Ascending aorta (tissue), 2 donors: ENCODE measurements around the gene MFSD11. TPM values are rescaled to one million over a fixed set of nuclear protein-coding genes. Genes with fewer than 3 reads are reported as not detected.
"Not testable (repeated sequence)": the region's sequence is repeated elsewhere in the genome, so short reads cannot be mapped to it uniquely, and the experiment has no call there.

ENCODE experiments used
- DNase-seq, 2 donors: peaks; one replicate each; pipeline ENCODE4 v3.0.0-alpha.2; 2019; ENCODE audit warnings: low spot score in 2 of 2
- H3K27ac ChIP-seq, 2 donors: fragments of 200-600 bp; sonication (generic); one replicate each; pipeline ENCODE4 v1.5.1; 2016 to 2017; ENCODE audit warnings: mild to moderate bottlenecking in 1 of 2
- H3K27me3 ChIP-seq: fragments of 200-600 bp; sonication (generic); one replicate; pipeline ENCODE4 v1.5.1; 2017
- H3K36me3 ChIP-seq, 2 donors: fragments of 200-600 bp; sonication (generic); one replicate each; pipeline ENCODE4 v1.5.1; 2016
- H3K4me1 ChIP-seq, 2 donors: fragments of 200-600 bp; sonication (generic); one replicate each; pipeline ENCODE4 v1.5.1; 2016 to 2017; ENCODE audit warnings: mild to moderate bottlenecking in 1 of 2
- H3K4me3 ChIP-seq, 2 donors: fragments of 200-600 bp; sonication (generic); one replicate each; pipeline ENCODE4 v1.5.1; 2016 to 2017; ENCODE audit warnings: mild to moderate bottlenecking in 1 of 2
- H3K9me3 ChIP-seq, 2 donors: fragments of 200-600 bp; sonication (generic); one replicate each; pipeline ENCODE4 v1.5.1; 2016
- intact Hi-C: fragments of 100-400 bp; cut with DNase I; formaldehyde crosslinking; loops from one replicate; pipeline ENCODE4 v1.15.1; 2023
- total RNA-seq: library from RNA; depleted of rRNA; stranded (reverse); fragments of >200 nt; gene quantifications from one replicate; pipeline ENCODE4 v1.1.0, GENCODE V29; 2016
- TF ChIP-seq, protein P1 (sequence below), 3 experiments: fragments of 200-600 bp in 2 of 3; fragments of 450-650 bp in 1 of 3; sonication (generic) in 2 of 3; IDR thresholded peaks; one replicate each; pipeline ENCODE4 v1.5.1; 2016 to 2019; ENCODE audit warnings: antibody characterized with exemption in 3 of 3, mild to moderate bottlenecking in 1 of 3, moderate library complexity in 1 of 3

The MFSD11 gene
- total RNA-seq, 1 donor from 2014 or later: 13.4 TPM

DNA sequence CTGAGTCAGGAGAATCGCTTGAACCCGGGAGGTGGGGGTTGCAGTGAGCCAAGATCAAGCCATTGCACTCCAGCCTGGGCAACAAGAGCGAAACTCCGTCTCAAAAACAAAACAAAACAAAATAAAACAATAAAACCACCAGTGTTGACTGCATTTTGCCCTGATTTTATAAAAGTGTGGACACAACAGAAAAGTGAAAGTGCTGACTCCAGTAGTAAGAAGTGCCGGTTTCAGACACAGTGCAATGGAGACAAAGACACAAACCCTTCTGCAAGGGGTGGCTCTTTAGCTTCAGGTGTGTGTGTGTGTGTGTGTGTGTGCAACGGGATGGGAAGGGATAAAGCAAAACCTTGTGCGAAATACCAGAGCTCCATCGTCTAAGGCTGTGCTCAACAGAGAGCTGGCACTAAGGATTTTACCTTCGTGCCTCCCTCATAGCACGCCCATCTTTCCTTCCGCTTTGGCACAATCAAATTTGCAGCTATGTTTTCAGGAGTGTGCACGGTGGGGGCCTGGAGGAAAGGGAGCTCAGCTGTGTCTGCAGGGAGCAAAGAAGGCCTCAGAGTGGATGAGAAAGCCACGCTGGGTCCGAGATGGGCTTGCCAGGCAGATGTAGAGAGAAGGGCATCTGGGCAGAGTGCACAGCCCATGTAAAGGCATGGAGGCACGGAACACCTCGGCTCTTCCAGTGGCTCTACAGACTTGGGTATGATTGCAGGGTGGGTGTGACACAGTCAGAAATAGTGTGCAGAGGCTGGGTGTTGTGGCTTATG is 42.7 kb upstream of the MFSD11 start:
- peak overlapping the region; percentile 90 to 93 for H3K27ac ChIP-seq
- no peak overlapping the region for H3K4me3 ChIP-seq
- DNase-seq: no peak
- H3K4me1 ChIP-seq: peaks cover 20 to 72% of the 10 kb centered on the region in 2 donors
- no peaks in the 10 kb centered on the region for H3K9me3 ChIP-seq
- no peaks in the 10 kb centered on the region for H3K27me3 ChIP-seq
- intact Hi-C loops: no loop called here
- TF ChIP-seq, protein P1, sequence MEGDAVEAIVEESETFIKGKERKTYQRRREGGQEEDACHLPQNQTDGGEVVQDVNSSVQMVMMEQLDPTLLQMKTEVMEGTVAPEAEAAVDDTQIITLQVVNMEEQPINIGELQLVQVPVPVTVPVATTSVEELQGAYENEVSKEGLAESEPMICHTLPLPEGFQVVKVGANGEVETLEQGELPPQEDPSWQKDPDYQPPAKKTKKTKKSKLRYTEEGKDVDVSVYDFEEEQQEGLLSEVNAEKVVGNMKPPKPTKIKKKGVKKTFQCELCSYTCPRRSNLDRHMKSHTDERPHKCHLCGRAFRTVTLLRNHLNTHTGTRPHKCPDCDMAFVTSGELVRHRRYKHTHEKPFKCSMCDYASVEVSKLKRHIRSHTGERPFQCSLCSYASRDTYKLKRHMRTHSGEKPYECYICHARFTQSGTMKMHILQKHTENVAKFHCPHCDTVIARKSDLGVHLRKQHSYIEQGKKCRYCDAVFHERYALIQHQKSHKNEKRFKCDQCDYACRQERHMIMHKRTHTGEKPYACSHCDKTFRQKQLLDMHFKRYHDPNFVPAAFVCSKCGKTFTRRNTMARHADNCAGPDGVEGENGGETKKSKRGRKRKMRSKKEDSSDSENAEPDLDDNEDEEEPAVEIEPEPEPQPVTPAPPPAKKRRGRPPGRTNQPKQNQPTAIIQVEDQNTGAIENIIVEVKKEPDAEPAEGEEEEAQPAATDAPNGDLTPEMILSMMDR (IDR thresholded peaks at IDR 0.05): no peak
- H3K36me3 ChIP-seq: peaks cover 0 to 5% of the 10 kb centered on the region in 2 donors

DNA sequence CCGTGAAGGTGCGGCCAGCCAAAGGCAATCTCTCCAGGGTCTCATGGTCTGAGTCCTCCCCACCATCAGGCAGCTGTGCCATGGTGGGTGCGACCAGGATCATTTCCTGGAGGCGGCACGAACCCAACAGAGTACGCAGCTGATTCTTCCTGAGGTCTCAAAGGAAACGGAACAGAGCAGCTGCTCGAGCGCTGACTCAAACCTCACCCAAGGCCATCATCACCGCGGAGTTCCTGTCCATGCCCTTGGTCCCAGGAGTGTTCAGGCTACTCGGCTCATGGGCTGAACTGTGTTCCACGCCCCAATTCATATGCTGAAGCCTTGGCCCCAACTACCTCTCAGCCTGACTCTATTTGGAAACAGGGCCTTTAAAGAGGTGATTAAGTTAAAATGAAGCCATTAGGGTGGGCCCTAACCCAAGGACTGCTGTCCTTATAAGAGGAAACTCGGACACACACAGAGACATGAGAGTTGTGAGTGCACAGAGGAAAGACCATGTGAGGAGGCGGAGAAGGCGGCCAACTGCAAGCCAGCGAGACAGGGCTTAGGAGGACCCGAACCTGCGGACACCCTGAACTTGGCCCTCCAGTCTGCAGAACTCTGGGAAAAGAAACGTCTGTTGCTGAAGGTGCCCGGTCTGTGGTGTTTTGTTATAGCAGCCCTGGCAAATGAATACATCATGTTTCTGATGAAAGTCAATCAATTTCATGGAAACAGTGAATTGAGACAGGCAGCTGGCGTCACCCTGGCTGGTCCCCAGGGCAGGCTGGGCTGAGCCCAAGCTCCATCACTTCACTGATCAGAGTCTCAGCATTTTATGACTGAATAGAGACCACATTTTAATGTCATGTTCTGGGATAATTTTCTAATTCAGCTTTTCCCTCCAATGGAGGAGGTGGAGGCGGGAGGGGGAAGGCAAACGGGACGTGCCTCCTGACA is 40.9 kb upstream of the MFSD11 start:
- DNase-seq: no peak
- TF ChIP-seq, protein P1 (IDR thresholded peaks at IDR 0.05): no peak
- Histone ChIP-seq H3K9me3 (no peaks in the 10 kb centered on the region), H3K27ac (peak overlapping the region; percentile 90 to 93), H3K4me1 (peaks cover 25 to 76% of the 10 kb centered on the region in 2 donors), H3K27me3 (no peaks in the 10 kb centered on the region), H3K36me3 (no peaks in the 10 kb centered on the region), H3K4me3 (peak overlapping the region; percentile 13 to 43)
- intact Hi-C loops: no loop called here

DNA sequence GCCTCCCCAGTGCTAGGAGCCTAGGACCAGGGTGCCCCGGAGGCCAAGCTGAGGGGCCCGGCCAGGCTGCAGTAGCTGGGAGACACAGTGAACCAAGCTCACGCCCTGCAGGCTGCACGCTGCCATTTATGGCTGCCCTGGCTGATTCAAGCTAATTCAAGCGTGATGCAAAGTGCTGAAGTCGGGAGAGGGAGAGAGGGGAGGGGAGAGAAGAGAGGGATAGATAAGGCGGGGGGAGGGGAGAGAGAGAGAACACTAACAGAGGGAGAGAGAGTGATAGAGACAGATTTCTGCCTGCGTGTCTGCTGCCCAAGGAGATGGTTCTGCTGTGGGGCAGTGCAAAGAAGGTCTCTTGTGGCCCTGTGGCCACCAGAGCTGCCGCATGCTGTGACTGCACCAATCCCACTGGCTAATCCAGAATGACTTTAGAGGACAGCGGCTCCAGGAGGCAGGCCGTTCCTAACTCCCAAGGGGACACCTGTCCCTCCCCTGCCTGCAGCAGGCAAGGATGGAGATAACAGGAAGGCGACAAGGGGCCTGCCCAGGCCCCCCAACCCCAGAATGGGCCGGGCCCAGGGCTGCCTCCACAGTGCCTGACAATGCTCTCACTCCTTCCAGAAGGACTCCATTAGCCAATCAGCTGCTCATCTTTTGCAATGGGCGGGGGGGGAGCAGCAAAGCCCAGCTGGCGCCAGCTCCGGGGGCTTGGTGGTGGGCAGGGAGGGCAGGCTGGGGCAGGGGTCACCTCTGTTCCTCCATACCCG is 40.0 kb upstream of the MFSD11 start:
- H3K9me3 ChIP-seq: no peaks in the 10 kb centered on the region
- TF ChIP-seq, protein P1 (IDR thresholded peaks at IDR 0.05): no peak
- intact Hi-C loops: no loop called here
- H3K27ac ChIP-seq: peak overlapping the region; percentile 90 to 93
- DNase-seq: no peak
- H3K36me3 ChIP-seq: no peaks in the 10 kb centered on the region
- no peaks in the 10 kb centered on the region for H3K27me3 ChIP-seq
- H3K4me3 ChIP-seq: peak overlapping the region; percentile 13 to 43
- H3K4me1 ChIP-seq: peaks cover 25 to 74% of the 10 kb centered on the region in 2 donors

DNA sequence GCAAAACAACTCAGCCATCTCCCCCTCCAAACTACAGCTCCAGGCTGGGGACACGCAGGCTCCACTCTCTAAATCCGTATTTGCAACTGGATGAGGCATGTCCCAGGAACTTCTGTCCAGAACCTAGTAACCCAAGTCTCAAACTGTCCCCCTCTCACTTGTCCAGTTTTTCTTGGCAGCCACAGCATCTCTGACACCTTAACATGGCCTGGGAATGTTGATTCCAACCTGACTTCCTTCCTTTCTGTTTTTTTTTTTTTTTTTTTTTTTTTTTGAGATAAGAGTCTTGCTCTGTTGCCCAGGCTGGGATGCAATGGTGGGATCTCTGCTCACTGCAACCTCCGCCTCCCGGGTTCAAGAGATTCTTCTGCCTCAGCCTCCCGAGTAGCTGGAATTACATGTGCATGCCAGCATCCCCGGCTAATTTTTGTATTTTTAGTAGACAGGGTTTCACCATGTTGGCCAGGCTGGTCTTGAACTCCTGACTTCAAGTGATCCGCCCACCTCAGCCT is 39.4 kb upstream of the MFSD11 start:
- peaks cover 25 to 72% of the 10 kb centered on the region in 2 donors for H3K4me1 ChIP-seq

DNA sequence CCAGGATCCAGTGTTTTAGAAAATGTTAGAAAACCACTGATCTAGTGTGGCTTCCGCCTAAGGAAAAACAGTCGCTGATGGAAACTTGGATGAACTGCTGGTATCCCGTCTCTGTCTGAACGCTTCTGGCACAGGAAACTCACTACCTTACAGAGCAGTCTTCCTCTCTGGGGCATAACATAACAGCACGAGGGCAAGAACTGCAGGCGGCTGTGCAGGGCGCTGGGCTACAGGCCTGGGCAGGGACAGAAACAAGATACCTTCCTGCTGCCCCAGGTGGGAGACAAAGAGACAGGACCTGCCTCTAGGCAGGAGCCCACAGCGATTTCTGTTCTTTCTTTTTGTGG is 37.7 kb upstream of the MFSD11 start:
- no peaks in the 10 kb centered on the region for H3K36me3 ChIP-seq
- no peaks in the 10 kb centered on the region for H3K27me3 ChIP-seq
- DNase-seq: no peak
- no peaks in the 10 kb centered on the region for H3K9me3 ChIP-seq
- peaks cover 25 to 66% of the 10 kb centered on the region in 2 donors for H3K4me1 ChIP-seq
- intact Hi-C loops: loop anchor here (1.0 kb wide), 1 partner anchor 9 kb away; no protein-coding TSS in a partner anchor
- peak overlapping the region; percentile 34 to 59 for H3K4me3 ChIP-seq
- TF ChIP-seq, protein P1 (IDR thresholded peaks at IDR 0.05): no peak
- peak overlapping the region; percentile 90 to 93 for H3K27ac ChIP-seq

More for the DNA sequence above, 39.4 kb upstream of the MFSD11 start:
- H3K9me3 ChIP-seq, H3K4me3 ChIP-seq, DNase-seq, H3K27me3 ChIP-seq, intact Hi-C loops, H3K36me3 ChIP-seq: not testable (repeated sequence)
- peak overlapping the region; percentile 90 to 93 for H3K27ac ChIP-seq
